ENCODE data around the gene NIPAL4.

Gene NIPAL4

GRCh38 chr5:157451806-157452205, 8.2 kb upstream of the NIPAL4 start:
- DNase-seq (ENCODE audit: insufficient read length, low spot score) (no peak), FAIRE-seq (no peak)

GRCh38 chr5:157454273-157454672, 5.7 kb upstream of the NIPAL4 start:
- no peak for TF ChIP-seq POLR2A (IDR thresholded peaks at IDR 0.05; ENCODE audit: low read depth, low read length)
- DNase-seq (ENCODE audit: insufficient read length, low spot score) (no peak), FAIRE-seq (no peak)

More at GRCh38 chr5:157451806-157452205, 8.2 kb upstream of the NIPAL4 start:
- TF ChIP-seq POLR2A (IDR thresholded peaks at IDR 0.05; ENCODE audit: low read depth, low read length): no peak

- no peak for DNase-seq (ENCODE audit: insufficient read length, low spot score)
- TF ChIP-seq POLR2A (IDR thresholded peaks at IDR 0.05; ENCODE audit: low read depth, low read length): no peak
- no peak for FAIRE-seq
Measured at GRCh38 chr5:157455057-157455456, 5.0 kb upstream of the NIPAL4 start.

GRCh38 chr5:157456301-157456700, 3.7 kb upstream of the NIPAL4 start:
- no peak for TF ChIP-seq POLR2A (IDR thresholded peaks at IDR 0.05; ENCODE audit: low read depth, low read length)
- DNase-seq (ENCODE audit: insufficient read length, low spot score): no peak
- FAIRE-seq: no peak

- no peak for TF ChIP-seq POLR2A (IDR thresholded peaks at IDR 0.05; ENCODE audit: low read depth, low read length)
- DNase-seq (ENCODE audit: insufficient read length, low spot score): no peak
- FAIRE-seq: no peak
Measured at GRCh38 chr5:157457391-157457790, 2.6 kb upstream of the NIPAL4 start.

- FAIRE-seq: no peak
- DNase-seq (ENCODE audit: insufficient read length, low spot score): no peak
- no peak for TF ChIP-seq POLR2A (IDR thresholded peaks at IDR 0.05; ENCODE audit: low read depth, low read length)
Measured at GRCh38 chr5:157458835-157459234, 1.2 kb upstream of the NIPAL4 start.

- TF ChIP-seq POLR2A (IDR thresholded peaks at IDR 0.05; ENCODE audit: low read depth, low read length): no peak
- DNase-seq (ENCODE audit: insufficient read length, low spot score): no peak
- no peak for FAIRE-seq
Measured at GRCh38 chr5:157460921-157461792, 1.1 kb downstream of the NIPAL4 start.

GRCh38 chr5:157463081-157463480, 3.1 kb downstream of the NIPAL4 start:
- DNase-seq (ENCODE audit: insufficient read length, low spot score) (no peak), FAIRE-seq (no peak)
- no peak for TF ChIP-seq POLR2A (IDR thresholded peaks at IDR 0.05; ENCODE audit: low read depth, low read length)

GRCh38 chr5:157463621-157464518, 3.9 kb downstream of the NIPAL4 start:
- TF ChIP-seq POLR2A (IDR thresholded peaks at IDR 0.05; ENCODE audit: low read depth, low read length): no peak
- DNase-seq (ENCODE audit: insufficient read length, low spot score) (no peak), FAIRE-seq (no peak)

GRCh38 chr5:157464519-157465171, 4.6 kb downstream of the NIPAL4 start:
- no peak for TF ChIP-seq POLR2A (IDR thresholded peaks at IDR 0.05; ENCODE audit: low read depth, low read length)
- DNase-seq (ENCODE audit: insufficient read length, low spot score): peak; percentile 64
- FAIRE-seq: peak; percentile 11

GRCh38 chr5:157468293-157468965, 8.4 kb downstream of the NIPAL4 start:
- FAIRE-seq (no peak), DNase-seq (ENCODE audit: insufficient read length, low spot score) (no peak)
- TF ChIP-seq POLR2A (IDR thresholded peaks at IDR 0.05; ENCODE audit: low read depth, low read length): no peak

GRCh38 chr5:157469073-157469472, 9.1 kb downstream of the NIPAL4 start:
- FAIRE-seq (no peak), DNase-seq (ENCODE audit: insufficient read length, low spot score) (no peak)
- TF ChIP-seq POLR2A (IDR thresholded peaks at IDR 0.05; ENCODE audit: low read depth, low read length): no peak

GRCh38 chr5:157469687-157470086, 9.7 kb downstream of the NIPAL4 start:
- no peak for TF ChIP-seq POLR2A (IDR thresholded peaks at IDR 0.05; ENCODE audit: low read depth, low read length)
- DNase-seq (ENCODE audit: insufficient read length, low spot score): no peak
- FAIRE-seq: no peak
